NCI-H2227 treated with DMSO at 0.1 percent for 48 hours (cell line): ENCODE measurements around the gene DDR2.
"Not testable (repeated sequence)": the region's sequence is repeated elsewhere in the genome, so short reads cannot be mapped to it uniquely, and the experiment has no call there.

ENCODE experiments used
- DNase-seq: peaks from one replicate; lab custom pipeline; 2025; lab: John Stamatoyannopoulos, UW

Gene DDR2

DNA sequence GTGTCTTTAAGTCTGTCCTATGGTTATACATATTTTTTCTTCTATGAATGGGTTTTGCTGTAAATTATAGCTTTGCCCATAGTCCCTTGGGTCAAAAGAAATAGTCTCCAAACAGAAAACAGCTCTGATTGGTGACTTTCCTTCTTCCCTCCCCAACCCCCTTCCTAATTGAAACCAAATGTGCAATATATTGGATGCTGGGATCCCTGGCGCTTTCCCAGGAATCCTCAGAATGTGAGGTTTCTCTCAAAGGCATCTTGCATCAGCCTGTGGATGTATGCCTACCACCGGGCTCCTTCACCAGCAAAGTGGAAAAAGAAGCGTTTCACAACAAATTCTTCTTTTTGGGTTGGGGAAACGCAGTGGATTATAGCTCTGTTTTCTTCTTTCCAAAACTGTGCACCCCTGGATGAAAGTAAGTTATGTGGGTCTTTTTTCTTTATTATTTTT lies at the start of gene DDR2:
Gene DDR2, plus strand, starts transcription at position 248 of the 450 bp plus-strand sequence. CDS start 86,600 bp downstream, outside the sequence.
- DNase-seq = peak; percentile 50

GRCh38 chr1:162582901-162583300 lies 49.4 kb upstream of the DDR2 start:
- not testable (repeated sequence) for DNase-seq

DNA sequence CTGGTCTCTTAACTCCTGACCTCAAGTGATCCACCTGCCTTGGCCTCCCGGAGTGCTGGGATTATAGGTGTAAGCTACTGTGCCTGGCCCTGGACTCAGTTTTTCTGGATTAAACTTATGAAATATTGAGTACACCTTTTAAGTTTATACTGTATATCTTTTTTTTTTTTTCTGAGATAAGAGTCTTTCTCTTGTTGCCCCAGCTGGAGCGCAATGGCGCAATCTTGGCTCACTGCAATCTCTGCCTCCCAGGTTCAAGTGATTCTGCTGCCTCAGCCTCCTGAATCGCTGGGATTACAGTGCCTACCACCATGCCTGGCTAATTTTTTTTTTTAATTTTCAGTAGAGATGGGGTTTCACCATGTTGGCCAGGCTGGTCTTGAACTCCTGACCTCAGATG lies 47.2 kb upstream of the DDR2 start:
- not testable (repeated sequence) for DNase-seq

DNA sequence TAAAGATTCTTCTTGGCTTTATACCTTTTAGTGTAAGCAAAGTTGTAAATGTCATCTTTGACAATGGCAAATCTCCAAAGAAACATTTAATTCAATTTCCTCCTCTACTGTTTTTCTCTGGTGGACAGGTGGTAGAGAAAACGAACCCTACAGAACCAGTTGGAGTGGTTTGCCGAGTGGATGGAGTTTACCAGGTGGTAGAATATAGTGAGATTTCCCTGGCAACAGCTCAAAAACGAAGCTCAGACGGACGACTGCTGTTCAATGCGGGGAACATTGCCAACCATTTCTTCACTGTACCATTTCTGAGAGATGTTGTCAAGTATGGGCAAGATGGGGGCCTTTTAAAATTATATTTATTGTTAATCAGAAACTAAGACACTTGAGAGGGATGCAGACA lies 44.9 kb upstream of the DDR2 start:
- DNase-seq = no peak

GRCh38 chr1:162587761-162588260 lies 44.5 kb upstream of the DDR2 start:
- DNase-seq = no peak

DNA sequence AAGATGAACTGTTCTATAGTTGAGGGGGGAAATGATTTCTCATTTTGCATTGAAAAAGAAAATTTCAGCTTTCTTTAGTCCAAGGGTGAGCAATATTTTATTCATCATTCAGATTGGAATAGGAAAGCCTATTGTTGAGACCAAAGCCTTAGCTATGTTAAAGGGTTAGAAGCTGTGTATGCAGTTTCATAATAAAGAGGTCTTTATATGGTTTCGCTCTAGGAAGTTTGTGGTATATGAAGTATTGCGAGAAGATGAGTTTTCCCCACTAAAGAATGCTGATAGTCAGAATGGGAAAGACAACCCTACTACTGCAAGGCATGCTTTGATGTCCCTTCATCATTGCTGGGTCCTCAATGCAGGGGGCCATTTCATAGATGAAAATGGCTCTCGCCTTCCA lies 42.2 kb upstream of the DDR2 start:
- DNase-seq = no peak

GRCh38 chr1:162590686-162591085 lies 41.6 kb upstream of the DDR2 start:
- no peak for DNase-seq

- no peak for DNase-seq
These were observed 35.6 kb upstream of the DDR2 start for GRCh38 chr1:162596514-162597170.

GRCh38 chr1:162599451-162599850 lies 32.8 kb upstream of the DDR2 start:
- DNase-seq = no peak

DNA sequence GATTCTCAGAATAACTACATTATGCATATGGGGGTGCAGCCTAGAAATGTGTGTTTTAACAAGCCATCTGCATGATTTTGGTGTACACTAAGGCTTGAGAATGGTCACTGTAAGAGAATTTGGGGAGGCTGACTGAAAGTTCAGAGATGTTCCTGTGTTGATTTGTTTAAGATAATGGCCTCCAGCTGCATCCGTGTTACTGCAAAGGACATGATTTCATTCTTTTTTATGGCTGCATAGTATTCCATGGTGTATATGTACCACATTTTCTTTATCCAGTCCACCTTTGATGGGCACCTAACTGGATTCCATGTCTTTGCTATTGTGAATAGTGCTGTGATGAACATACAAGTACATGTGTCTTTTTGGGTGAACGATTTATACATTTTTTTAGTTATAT lies 29.1 kb upstream of the DDR2 start:
- not testable (repeated sequence) for DNase-seq

DNA sequence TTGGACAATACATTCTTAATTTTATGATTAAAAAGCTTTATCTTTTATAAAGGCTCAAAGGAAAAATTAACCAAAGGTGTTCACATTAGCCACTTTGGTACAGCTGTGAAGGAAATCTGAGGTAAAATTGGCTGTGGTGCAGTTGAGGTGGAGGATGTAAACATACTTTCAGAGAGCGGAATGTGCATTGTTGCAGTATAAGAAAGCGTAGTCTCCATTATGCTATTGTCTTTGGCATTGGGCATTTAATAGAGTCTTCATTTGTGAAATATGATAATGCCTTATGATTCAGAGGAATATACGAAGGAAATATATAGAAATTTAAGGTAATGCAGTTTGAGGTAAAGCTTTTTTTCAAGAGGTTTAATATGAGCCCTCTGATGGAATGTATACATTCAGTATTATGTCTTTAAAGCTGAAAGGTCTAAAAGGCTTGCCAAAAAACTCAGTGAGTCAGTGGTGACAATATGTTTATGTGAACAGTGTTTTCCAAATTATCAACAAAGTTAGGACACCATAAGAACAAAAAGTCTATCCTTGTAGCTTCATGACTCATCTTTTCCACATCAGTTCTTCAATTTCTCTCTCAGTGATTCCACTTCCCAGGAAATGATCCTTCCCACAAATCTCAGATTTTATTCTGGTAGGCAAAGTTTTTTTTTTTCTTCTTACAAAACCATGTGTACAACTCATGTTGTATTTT lies 26.9 kb upstream of the DDR2 start:
- no peak for DNase-seq

DNA sequence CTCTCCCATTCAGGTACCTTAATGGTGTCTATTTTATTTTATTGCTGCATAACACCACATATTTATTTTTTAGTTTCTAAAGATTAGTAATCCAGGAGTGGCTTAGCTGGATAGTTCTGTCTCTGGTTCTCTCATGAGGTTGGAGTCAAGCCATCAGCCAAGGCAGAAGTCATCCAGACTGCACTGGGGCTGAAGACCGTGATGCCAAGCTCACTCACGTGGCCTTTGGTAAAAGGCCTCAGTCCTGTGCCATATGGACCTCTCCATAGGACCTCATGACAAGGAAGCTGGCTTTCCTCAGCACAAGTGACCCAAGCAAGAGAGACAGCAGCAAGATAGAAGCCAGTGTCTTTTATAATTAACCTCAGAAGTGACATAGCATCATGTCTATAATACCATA lies 23.0 kb upstream of the DDR2 start:
- no peak for DNase-seq

DNA sequence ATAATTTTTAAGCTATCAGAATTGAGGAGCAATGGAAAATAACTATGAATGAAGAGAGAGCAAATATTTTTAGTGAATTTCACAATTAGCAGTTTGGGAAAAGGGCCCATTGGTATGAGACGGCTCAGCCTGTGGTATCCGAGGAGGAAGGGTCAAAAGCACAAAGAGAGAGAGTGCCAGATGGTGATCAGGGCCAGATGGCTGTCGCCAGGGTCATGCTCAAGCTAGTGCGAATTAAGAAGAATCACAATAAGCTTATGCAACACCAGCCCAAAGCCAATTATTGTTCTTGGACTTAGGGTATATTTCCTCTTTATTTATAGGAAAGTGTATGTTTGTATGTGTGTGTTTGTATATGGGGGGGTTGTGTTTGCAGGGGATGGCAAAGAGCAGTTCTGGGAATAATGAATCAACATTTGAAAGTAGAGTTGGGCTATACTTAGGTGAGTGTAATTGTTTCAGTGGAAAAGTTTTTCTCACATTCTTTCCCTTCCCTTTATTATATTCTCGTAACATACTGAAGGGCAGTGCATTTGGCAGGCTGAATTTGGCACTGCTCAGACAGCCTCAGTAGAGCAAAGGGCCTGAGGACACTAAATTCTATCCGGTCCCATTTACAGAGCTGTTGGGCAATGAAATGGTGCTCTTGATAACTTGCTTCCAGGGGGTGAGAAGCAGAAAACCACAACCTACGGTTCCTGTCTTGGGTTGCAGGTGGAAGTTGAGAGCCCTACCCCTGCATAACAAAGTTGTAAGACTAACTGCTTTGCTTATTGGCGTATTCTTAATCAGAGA lies 19.5 kb upstream of the DDR2 start:
- DNase-seq = no peak

- DNase-seq = no peak
These were observed 15.4 kb upstream of the DDR2 start for GRCh38 chr1:162616848-162617247.

- DNase-seq = no peak
These were observed 14.8 kb upstream of the DDR2 start for GRCh38 chr1:162617513-162617912.

GRCh38 chr1:162619076-162619475 lies 13.2 kb upstream of the DDR2 start:
- DNase-seq = no peak

- no peak for DNase-seq
These were observed 11.0 kb upstream of the DDR2 start for GRCh38 chr1:162621256-162621655.

- DNase-seq = no peak
These were observed 6.6 kb upstream of the DDR2 start for GRCh38 chr1:162625679-162626078.

DNA sequence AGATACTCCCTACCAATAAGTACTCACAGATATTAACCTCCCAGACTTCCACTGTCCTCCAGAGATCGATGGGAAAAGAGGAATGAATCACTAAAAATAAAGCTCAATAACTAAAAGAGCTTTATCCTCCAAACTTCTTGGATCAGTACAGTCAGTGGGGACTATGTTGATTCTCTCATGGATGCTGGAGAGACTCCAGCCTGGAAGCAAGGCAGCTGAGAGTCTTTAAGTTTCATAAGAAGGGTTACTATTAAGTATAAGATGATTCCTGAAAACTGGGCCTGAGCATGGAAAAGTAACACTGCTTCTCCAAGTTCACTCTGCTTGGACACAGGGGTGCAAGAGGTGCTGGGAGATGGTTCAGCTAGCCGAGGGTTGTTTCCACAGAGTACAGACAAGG lies 6.2 kb upstream of the DDR2 start:
- no peak for DNase-seq

DNA sequence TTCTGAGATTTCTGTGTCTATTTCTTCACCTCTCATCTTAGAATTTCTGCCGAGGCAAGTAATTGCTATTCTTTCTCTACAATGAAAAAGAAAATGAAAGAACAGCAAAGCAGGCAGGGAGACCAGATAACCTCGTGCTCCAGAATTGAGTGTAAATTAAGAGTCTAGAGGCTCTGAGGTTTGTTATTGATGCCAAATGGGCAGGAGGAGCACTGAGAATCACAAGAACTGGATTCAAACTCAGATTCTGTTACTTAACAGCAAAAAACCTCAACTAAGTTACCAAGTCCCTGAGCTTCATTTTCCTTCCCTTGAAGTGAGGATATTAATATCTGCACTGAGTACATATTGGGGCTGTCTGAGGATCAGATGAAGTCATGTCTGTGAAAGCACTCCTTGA lies 5.5 kb upstream of the DDR2 start:
- no peak for DNase-seq

DNA sequence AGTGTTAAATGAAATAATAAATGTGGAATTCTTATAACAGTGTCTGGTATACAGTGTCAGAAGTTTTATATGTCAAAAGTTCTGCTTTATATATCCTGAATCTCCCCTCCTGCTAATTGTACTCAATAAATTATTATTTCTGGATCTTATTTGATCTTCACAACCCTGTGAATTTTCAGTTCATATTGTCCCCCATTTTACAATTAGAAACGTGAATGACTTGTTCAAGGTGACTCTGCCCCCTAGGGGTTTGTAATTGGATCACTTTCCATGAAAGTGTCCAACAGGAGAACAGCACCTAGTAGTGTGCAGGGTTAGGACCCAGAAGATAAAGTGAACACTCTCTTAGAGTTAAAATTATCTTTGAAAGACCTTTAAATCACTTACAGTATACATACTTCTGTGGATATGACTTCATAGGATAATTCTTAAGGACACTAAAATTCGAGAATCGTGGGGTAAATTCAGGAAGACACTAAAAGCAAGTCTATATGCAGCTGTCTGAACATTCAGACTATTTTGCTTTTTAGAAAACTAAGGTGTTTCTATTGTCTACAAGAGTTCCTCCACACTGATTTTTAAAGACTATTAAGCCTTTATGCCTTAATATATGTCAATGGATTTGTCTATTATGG lies 4.5 kb upstream of the DDR2 start:
- DNase-seq = no peak

- DNase-seq = no peak
These were observed 3.1 kb upstream of the DDR2 start for GRCh38 chr1:162629077-162629627.
